H1 (cell line): ENCODE measurements around the gene PDIA2. TPM values are rescaled to one million over a fixed set of nuclear protein-coding genes. Genes with fewer than 3 reads are reported as not detected.

Experiments
- CTCF ChIA-PET: fragments of 300-600 bp; sonication (Branson Sonifier 250); formaldehyde crosslinking; loops from one replicate; lab custom pipeline; 2021; ENCODE audit not compliant: partially characterized antibody; lab: Charles Lee
- POLR2A ChIA-PET: fragments of 300-600 bp; sonication (Branson Sonifier 250); formaldehyde crosslinking; loops from one replicate; lab custom pipeline; 2021; ENCODE audit warnings: inconsistent platforms; ENCODE audit not compliant: partially characterized antibody; lab: Charles Lee
- DNase-seq, 2 experiments: peaks; one replicate each; pipeline versions ENCODE4 v3.0.0 to v3.0.0-alpha.2; 2010 to 2022; ENCODE audit warnings: low spot score in 2 of 2, low read depth in 1 of 2, mixed read lengths in 1 of 2
- FAIRE-seq: peaks from 2 replicates; lab custom pipeline; 2011; peaks lifted over from hg19 to GRCh38; lab: Jason Lieb, UNC
- H2AFZ ChIP-seq: 2 replicates; pipeline ENCODE4 v1.8.1; 2012; ENCODE audit warnings: low read length, inconsistent platforms
- H2AK5ac ChIP-seq: 2 replicates; pipeline ENCODE4 v1.6.1; 2013; ENCODE audit warnings: low read depth, low read length
- H2BK120ac ChIP-seq: replicated peaks from 2 replicates; pipeline ENCODE3; 2013; ENCODE audit warnings: low read depth, low read length, inconsistent platforms
- H2BK12ac ChIP-seq: 2 replicates; pipeline ENCODE4 v1.6.1; 2013; ENCODE audit warnings: low read depth, low read length
- H2BK15ac ChIP-seq: 2 replicates; pipeline ENCODE4 v1.6.1; 2013; ENCODE audit warnings: low read length
- H2BK20ac ChIP-seq: 2 replicates; pipeline ENCODE4 v1.6.1; 2013; ENCODE audit warnings: low read length
- H2BK5ac ChIP-seq: 2 replicates; pipeline ENCODE4 v1.6.1; 2013; ENCODE audit warnings: low read depth, low read length
- H3K14ac ChIP-seq: 2 replicates; pipeline ENCODE4 v1.6.1; 2013; ENCODE audit warnings: inconsistent platforms; ENCODE audit not compliant: insufficient read length
- H3K18ac ChIP-seq: 2 replicates; pipeline ENCODE4 v1.6.1; 2013; ENCODE audit warnings: low read length; ENCODE audit errors: extremely low read depth
- H3K23ac ChIP-seq: 2 replicates; pipeline ENCODE4 v1.6.1; 2013; ENCODE audit warnings: inconsistent platforms; ENCODE audit not compliant: insufficient read length
- H3K23me2 ChIP-seq: 2 replicates; pipeline ENCODE4 v1.6.1; 2013; ENCODE audit warnings: low read depth, low read length
- H3K27ac ChIP-seq: 2 replicates; pipeline ENCODE4 v1.6.1; 2011; ENCODE audit warnings: low read depth, low read length, inconsistent platforms
- H3K27me3 ChIP-seq, 4 experiments: replicated peaks in 1 of 4; 1 replicate in 1 of 4; 2 replicates in 3 of 4; pipeline versions ENCODE4 v1.6.1 to v1.8.1; 2011 to 2013; ENCODE audit warnings: low read length in 3 of 4, mild to moderate bottlenecking in 3 of 4, inconsistent platforms in 2 of 4, mixed read lengths in 2 of 4, moderate library complexity in 1 of 4; ENCODE audit not compliant: control insufficient read depth in 3 of 4, insufficient read depth in 3 of 4; ENCODE audit errors: extremely low read depth in 1 of 4
- H3K36me3 ChIP-seq, 4 experiments: 2 replicates each; pipeline versions ENCODE4 v1.6.1 to v1.8.1; 2011 to 2013; ENCODE audit warnings: mild to moderate bottlenecking in 4 of 4, low read length in 3 of 4, moderate library complexity in 2 of 4, control low read depth in 1 of 4, inconsistent platforms in 1 of 4; ENCODE audit not compliant: insufficient read depth in 4 of 4, control insufficient read depth in 2 of 4
- H3K4ac ChIP-seq: replicated peaks from 2 replicates; pipeline ENCODE3; 2013; ENCODE audit warnings: low read length, low read depth, mixed read lengths, inconsistent platforms; ENCODE audit not compliant: insufficient read length
- H3K4me1 ChIP-seq, 4 experiments: replicated peaks in 1 of 4; 1 replicate in 1 of 4; 2 replicates in 3 of 4; pipeline versions ENCODE4 v1.6.1 to v1.8.1; 2011 to 2013; ENCODE audit warnings: low read length in 3 of 4, inconsistent platforms in 2 of 4, mixed read lengths in 1 of 4; ENCODE audit not compliant: insufficient read depth in 4 of 4, control insufficient read depth in 3 of 4
- H3K4me2 ChIP-seq, 2 experiments: 2 replicates each; pipeline versions ENCODE4 v1.6.1 to v1.8.1; 2011 to 2013; ENCODE audit warnings: low read depth in 2 of 2, low read length in 2 of 2, control low read depth in 1 of 2, inconsistent platforms in 1 of 2, mild to moderate bottlenecking in 1 of 2; ENCODE audit not compliant: insufficient read depth in 1 of 2
- H3K4me3 ChIP-seq, 4 experiments: fragments of 200-600, 300-600 bp in 1 of 4; sonication (generic), shearing (Covaris generic), sonication (Bioruptor Twin) in 1 of 4; 2 replicates each; pipeline versions ENCODE4 v1.5.1 to v1.8.1; 2011 to 2016; ENCODE audit warnings: low read length in 4 of 4, low read depth in 3 of 4, control low read depth in 2 of 4, inconsistent platforms in 2 of 4, mild to moderate bottlenecking in 2 of 4, mixed read lengths in 1 of 4, moderate library complexity in 1 of 4; ENCODE audit not compliant: insufficient read depth in 2 of 4; ENCODE audit errors: extremely low read depth in 1 of 4
- H3K56ac ChIP-seq: replicated peaks from 2 replicates; pipeline ENCODE3; 2013; ENCODE audit warnings: low read depth, mild to moderate bottlenecking, mixed read lengths, low read length, inconsistent platforms; ENCODE audit not compliant: insufficient read length
- H3K79me1 ChIP-seq: 2 replicates; pipeline ENCODE4 v1.6.1; 2013; ENCODE audit warnings: low read depth, low read length, control low read depth
- H3K79me2 ChIP-seq, 2 experiments: 2 replicates each; pipeline versions ENCODE4 v1.6.1 to v1.8.1; 2012 to 2013; ENCODE audit warnings: low read length in 2 of 2, mild to moderate bottlenecking in 2 of 2, inconsistent platforms in 1 of 2; ENCODE audit not compliant: insufficient read depth in 2 of 2, control insufficient read depth in 1 of 2
- H3K9ac ChIP-seq, 4 experiments: replicated peaks in 1 of 4; 1 replicate in 1 of 4; 2 replicates in 3 of 4; pipeline versions ENCODE4 v1.6.1 to v1.8.1; 2011 to 2013; ENCODE audit warnings: low read depth in 3 of 4, low read length in 3 of 4, control low read depth in 2 of 4, mild to moderate bottlenecking in 2 of 4, moderate library complexity in 2 of 4, inconsistent platforms in 1 of 4; ENCODE audit errors: extremely low read depth in 1 of 4
- H3K9me3 ChIP-seq, 2 experiments: 2 replicates each; pipeline versions ENCODE4 v1.6.1 to v1.8.1; 2012 to 2013; ENCODE audit warnings: mild to moderate bottlenecking in 2 of 2, moderate library complexity in 2 of 2, control low read depth in 1 of 2, inconsistent platforms in 1 of 2, low read depth in 1 of 2, low read length in 1 of 2, mixed read lengths in 1 of 2; ENCODE audit not compliant: insufficient read depth in 2 of 2
- H4K20me1 ChIP-seq, 2 experiments: replicated peaks in 1 of 2; 2 replicates each; pipeline versions ENCODE3 to v1.8.1; 2011 to 2013; ENCODE audit warnings: inconsistent platforms in 2 of 2, low read length in 2 of 2, mild to moderate bottlenecking in 1 of 2; ENCODE audit not compliant: insufficient read depth in 2 of 2, control insufficient read depth in 1 of 2
- H4K5ac ChIP-seq: 2 replicates; pipeline ENCODE4 v1.6.1; 2013; ENCODE audit warnings: low read length, low read depth, mixed read lengths, inconsistent platforms; ENCODE audit not compliant: insufficient read length
- H4K8ac ChIP-seq: 2 replicates; pipeline ENCODE4 v1.8.0; 2013; ENCODE audit warnings: mild to moderate bottlenecking, moderate library complexity, low read length, inconsistent platforms; ENCODE audit not compliant: insufficient read depth; ENCODE audit errors: extremely low read depth
- H4K91ac ChIP-seq: replicated peaks from 2 replicates; pipeline ENCODE3; 2013; ENCODE audit warnings: low read length, mixed read lengths, inconsistent platforms; ENCODE audit not compliant: insufficient read length
- WGBS, 2 experiments: shearing (Covaris generic) in 1 of 2; methylation state at CpG; one replicate each; pipeline versions ENCODE4 v1.1.6 to v1.1.7; 2013 to 2015; ENCODE audit warnings: low lambda C conversion rate in 2 of 2, mixed read lengths in 2 of 2, inconsistent platforms in 1 of 2, low coverage in 1 of 2, missing lambda C conversion rate in 1 of 2; ENCODE audit not compliant: insufficient replicate concordance in 2 of 2, insufficient coverage in 1 of 2, insufficient read length in 1 of 2; ENCODE audit errors: extremely low coverage in 1 of 2, missing lambda C conversion rate in 1 of 2; 5-methylcytosine and 5-hydroxymethylcytosine counted together
- polyA plus RNA-seq, 7 experiments: library from polyadenylated mRNA; depleted of rRNA in 3 of 7; stranded (reverse) in 5 of 7; unstranded in 2 of 7; fragments of >200 nt in 5 of 7; fragments of 200-250 nt in 2 of 7; gene quantifications; 1 replicate in 5 of 7; 2 replicates in 1 of 7; 4 replicates in 1 of 7; pipeline versions ENCODE4 v1.2.1 to v1.2.3, GENCODE V29; 2011 to 2013; ENCODE audit warnings: missing spikeins in 2 of 7, mixed read lengths in 2 of 7
- total RNA-seq: library from RNA; stranded (reverse); fragmentation: NEBNext Ultra II Directional; extraction: Animal tissue kit (Norgen Biotek cat#: 25700); gene quantifications from 2 replicates; pipeline ENCODE4 v1.2.1, GENCODE V29; 2021

The PDIA2 gene
- total and polyA plus RNA-seq, 2 of the 8 experiments (the other 6 are each of a cell fraction or from before 2014, with no cell fraction given), result 0.34 to 0.50 TPM

DNA sequence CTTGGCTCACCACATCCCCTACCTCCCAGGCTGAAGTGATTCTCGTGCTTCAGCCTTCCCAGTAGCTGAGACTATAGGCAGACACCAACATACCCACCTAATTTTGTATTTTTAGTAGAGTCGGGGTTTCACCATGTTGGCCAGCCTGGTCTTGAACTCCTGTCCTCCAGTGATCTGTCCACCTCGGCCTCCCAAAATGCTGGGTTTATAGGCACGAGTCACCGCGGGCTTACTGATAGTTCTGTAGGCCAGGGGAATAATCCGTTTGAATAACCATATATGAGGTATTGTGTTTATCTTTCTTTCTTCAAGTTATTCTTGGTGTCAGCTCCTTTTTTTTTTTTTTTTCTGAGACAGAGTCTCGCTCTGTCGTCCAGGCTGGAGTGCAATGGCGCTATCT lies 40.7 kb upstream of the PDIA2 start:
- no peak overlapping the region for H2BK120ac ChIP-seq
- no peak for FAIRE-seq
- H2BK5ac ChIP-seq, result no peak overlapping the region
- no peak overlapping the region for H3K4ac ChIP-seq
- peaks cover 0 to 7% of the 10 kb centered on the region in 2 experiments for H4K20me1 ChIP-seq
- no peaks in the 10 kb centered on the region for H3K9me3 ChIP-seq
- H2BK15ac ChIP-seq, result no peak overlapping the region
- H2AK5ac ChIP-seq, result no peak overlapping the region
- POLR2A ChIA-PET, result interaction anchor here (0.8 to 5.0 kb wide), 3 partner anchors 14 to 21 kb away, joined by 3 to 26 read pairs (median 5); partner anchors contain the start of gene LUC7L
- WGBS, 2 experiments, result 97% methylated on average over 8 of the region's 10 CpGs; no CpG with 5 or more reads in 1 of the 2 experiments
- no peak overlapping the region for H2AFZ ChIP-seq
- H3K23ac ChIP-seq, result no peak overlapping the region
- no peak overlapping the region for H4K5ac ChIP-seq
- H2BK12ac ChIP-seq, result no peak overlapping the region
- H3K14ac ChIP-seq, result no peak overlapping the region
- no peak for DNase-seq
- no peak overlapping the region for H3K56ac ChIP-seq
- peaks cover 3% of the 10 kb centered on the region for H3K79me1 ChIP-seq
- no peak overlapping the region for H3K9ac ChIP-seq
- no peak overlapping the region for H2BK20ac ChIP-seq
- H3K27me3 ChIP-seq, result no peaks in the 10 kb centered on the region
- H4K91ac ChIP-seq, result no peak overlapping the region
- H3K18ac ChIP-seq, result no peak overlapping the region
- H3K27ac ChIP-seq, result no peak overlapping the region
- CTCF ChIA-PET, result interaction anchor here (0.6 to 2.2 kb wide), 4 partner anchors 77 to 1698 kb away, joined by 3 to 13 read pairs (median 3); no protein-coding TSS in a partner anchor
- H3K4me3 ChIP-seq, result no peak overlapping the region
- peaks cover 0 to 38% of the 10 kb centered on the region in 2 experiments; a peak in 3 of 4 replicates for H3K79me2 ChIP-seq
- no peaks in the 10 kb centered on the region for H3K4me1 ChIP-seq
- H3K23me2 ChIP-seq, result no peaks in the 10 kb centered on the region
- no peak overlapping the region for H3K4me2 ChIP-seq
- H4K8ac ChIP-seq, result no peak overlapping the region
- no peaks in the 10 kb centered on the region for H3K36me3 ChIP-seq
